LNCAP (cell line): ENCODE results near the gene SIGLEC8.

Source experiments
- CTCF ChIP-seq: fragments of 450-650 bp; IDR thresholded peaks from 2 replicates; pipeline ENCODE4 v1.5.1; 2017; ENCODE audit warnings: mild to moderate bottlenecking

The SIGLEC8 gene

DNA sequence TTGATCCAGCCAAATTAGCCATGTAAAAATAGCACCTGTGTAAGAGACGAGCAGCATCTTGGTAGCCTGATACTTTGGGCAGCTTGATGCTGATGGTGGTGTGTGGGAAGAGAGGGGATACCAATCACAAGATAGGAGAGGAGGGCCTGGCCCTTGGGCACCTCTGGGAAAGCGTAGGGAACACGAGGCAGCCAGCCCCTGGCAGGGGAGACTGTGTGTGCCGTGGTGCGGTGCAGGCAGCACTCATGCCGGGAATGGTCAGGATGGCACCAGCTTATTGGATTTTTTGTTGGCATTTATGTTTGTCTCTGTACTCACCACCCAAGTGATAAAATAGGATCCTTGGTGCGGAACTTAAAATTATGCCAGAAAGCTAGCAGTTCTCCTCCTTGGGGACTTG lies 10.2 kb downstream of the SIGLEC8 start:
- no peak for TF ChIP-seq CTCF

GRCh38 chr19:51441410-51442390 lies 16.6 kb downstream of the SIGLEC8 start:
- no peak for TF ChIP-seq CTCF

DNA sequence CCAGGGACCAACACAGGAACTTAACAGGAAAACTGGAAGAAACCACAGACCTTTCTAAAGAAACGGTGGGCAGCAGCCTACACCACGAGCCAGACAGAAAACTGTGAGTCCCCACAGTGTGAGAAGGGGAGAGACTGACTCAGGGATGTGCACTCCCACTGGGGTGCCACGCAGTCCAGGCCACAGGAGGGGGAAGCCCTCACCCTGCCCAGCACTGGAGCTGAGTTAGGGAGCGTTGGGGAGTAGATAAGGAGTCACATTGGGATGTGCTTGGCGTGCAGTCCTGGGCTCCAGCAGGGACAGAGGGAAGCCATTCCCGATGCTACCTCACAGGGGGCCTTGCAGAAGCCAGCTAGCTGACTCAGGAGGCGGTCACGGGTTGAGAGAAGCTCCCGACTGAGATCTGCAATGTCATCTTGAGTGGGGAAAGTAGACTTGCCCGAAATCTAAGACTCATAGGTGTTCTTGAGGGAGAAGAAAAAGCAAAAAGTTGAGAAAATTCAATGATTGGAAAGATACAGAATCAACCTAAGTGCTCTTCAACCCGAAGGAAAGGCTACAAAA lies 17.3 kb downstream of the SIGLEC8 start:
- TF ChIP-seq CTCF: no peak

DNA sequence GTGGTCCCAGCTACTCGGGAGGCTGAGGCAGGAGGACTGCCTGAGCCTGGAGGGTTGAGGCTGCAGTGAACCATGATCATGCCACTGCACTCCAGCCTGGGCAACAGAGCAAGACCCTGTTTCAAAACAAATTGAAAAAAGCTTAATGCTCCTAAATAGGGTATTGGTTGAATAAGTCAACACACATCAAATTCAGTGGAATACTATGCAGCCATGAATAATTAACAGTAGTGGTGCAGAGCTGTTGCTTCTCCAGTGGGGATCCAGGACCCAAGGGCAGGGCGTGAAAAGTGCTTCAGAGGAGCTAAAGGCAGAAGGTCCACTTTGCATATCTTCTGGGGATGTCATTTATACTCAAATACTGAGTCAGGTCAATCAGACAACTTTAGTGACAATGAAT lies 18.2 kb downstream of the SIGLEC8 start:
- no peak for TF ChIP-seq CTCF

DNA sequence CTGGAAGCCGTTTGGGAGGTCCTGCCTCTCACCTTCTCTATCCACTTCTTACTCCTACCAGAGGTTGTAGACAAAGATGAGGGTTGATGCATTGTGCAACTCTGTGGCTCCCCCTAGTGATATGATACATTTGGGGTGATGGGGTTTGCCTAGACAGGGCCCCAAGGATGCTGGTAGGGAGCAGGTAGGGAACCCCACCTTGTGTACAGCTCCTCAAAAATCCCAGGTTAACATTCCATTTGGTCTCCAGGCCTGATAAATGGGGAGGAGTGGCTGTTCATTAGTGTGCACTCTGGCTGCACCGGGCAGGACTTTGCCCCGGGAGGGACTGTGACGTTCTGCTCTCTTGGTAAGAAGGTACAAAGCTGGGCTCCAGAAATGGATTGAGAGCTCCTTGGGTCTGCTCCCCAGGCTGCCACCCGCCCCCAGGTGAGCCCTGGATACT lies 19.2 kb downstream of the SIGLEC8 start:
- peak; percentile 46; the same call in 1 of the 2 replicates for TF ChIP-seq CTCF

- no peak for TF ChIP-seq CTCF
These were observed 23.8 kb downstream of the SIGLEC8 start for GRCh38 chr19:51434456-51434855.

DNA sequence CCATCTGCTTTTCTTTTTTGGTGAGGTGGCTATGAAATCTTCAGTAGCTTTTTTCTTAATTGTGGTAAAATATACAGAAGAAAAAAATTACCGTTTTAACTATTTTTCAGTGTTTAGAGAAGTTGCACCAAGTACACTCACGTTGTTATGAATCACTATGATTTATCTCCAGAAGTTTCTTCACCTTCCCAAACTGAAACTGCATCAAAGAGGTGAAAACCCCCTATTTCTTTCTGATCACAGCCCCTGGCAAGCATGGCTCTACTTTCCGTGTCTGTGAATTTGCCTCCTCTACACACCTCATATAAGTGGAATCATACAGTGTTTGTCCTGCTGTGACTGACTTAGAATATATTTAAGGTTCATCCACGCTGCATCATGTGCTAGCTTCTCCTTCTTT lies 25.2 kb downstream of the SIGLEC8 start:
- no peak for TF ChIP-seq CTCF
